Measurements from ENCODE around the gene TCF25.

TCF25 gene

GRCh38 chr16:89960966-89961365 is 87.6 kb downstream of the TCF25 start:
- H3K27ac ChIP-seq (ENCODE audit: low read depth, low read length) = no peak overlapping the region
- no peak overlapping the region for H3K9ac ChIP-seq (ENCODE audit: low read length)
- H3K36me3 ChIP-seq (ENCODE audit: low read length) = no peaks in the 10 kb centered on the region
- no peak for TF ChIP-seq EZH2phosphoT487 (conservative IDR thresholded peaks at IDR 0.05; ENCODE audit: low read length)
- H3K27me3 ChIP-seq (ENCODE audit: low read length) = no peaks in the 10 kb centered on the region
- H3F3A ChIP-seq (ENCODE audit: insufficient read depth) = 0 out of 2 replicates have a peak, but pooled peaks cover 4% of the 10 kb centered on the region
- H4K20me1 ChIP-seq (ENCODE audit: low read depth, low read length) = no peaks in the 10 kb centered on the region
- no peak overlapping the region for H2AFZ ChIP-seq (ENCODE audit: low read depth, low read length, severe bottlenecking)
- H3K79me2 ChIP-seq (ENCODE audit: insufficient read depth, low read length) = no peaks in the 10 kb centered on the region
- no peaks in the 10 kb centered on the region for H3K9me3 ChIP-seq (ENCODE audit: insufficient read depth, low read length)
- no peak overlapping the region for H3K4me3 ChIP-seq (ENCODE audit: insufficient read depth, low read length, poor library complexity, severe bottlenecking)
- no peaks in the 10 kb centered on the region for H3K9me2 ChIP-seq (replicated peaks; ENCODE audit: insufficient read depth, low read length)
- H3K4me2 ChIP-seq (ENCODE audit: low read depth, low read length, poor library complexity, severe bottlenecking) = no peak overlapping the region

Data from SU-DHL-6 (cell line).